22Rv1 (cell line): ENCODE measurements around the gene BDH1.
A peak's percentile ranks its signal among the peaks of the same experiment; 100 is the strongest.
"Not testable (repeated sequence)": the region's sequence is repeated elsewhere in the genome, so short reads cannot be mapped to it uniquely, and the experiment has no call there.

Experiments
- H3K27ac ChIP-seq: fragments of 450-650 bp; 2 replicates; pipeline ENCODE4 v1.5.1; 2017
- CTCF ChIP-seq: fragments of 450-650 bp; IDR thresholded peaks from 2 replicates; pipeline ENCODE4 v1.5.1; 2017; ENCODE audit warnings: mild to moderate bottlenecking
- ZFX ChIP-seq: fragments of 450-650 bp; IDR thresholded peaks from 2 replicates; pipeline ENCODE4 v1.6.1; 2017; ENCODE audit warnings: antibody characterized with exemption, borderline replicate concordance

Gene BDH1

GRCh38 chr3:197595470-197596185, 39.9 kb upstream of the BDH1 start:
- TF ChIP-seq CTCF (no peak), ZFX (no peak)
- no peak overlapping the region for H3K27ac ChIP-seq

- H3K27ac ChIP-seq, result no peak overlapping the region
- TF ChIP-seq ZFX (no peak), CTCF (no peak)
These were observed 37.2 kb upstream of the BDH1 start for GRCh38 chr3:197593046-197593380.

- TF ChIP-seq ZFX (no peak), CTCF (no peak)
- H3K27ac ChIP-seq, result no peak overlapping the region
These were observed 36.7 kb upstream of the BDH1 start for GRCh38 chr3:197592361-197593045.

GRCh38 chr3:197591816-197592215, 36.0 kb upstream of the BDH1 start:
- H3K27ac ChIP-seq, result no peak overlapping the region
- TF ChIP-seq ZFX (no peak), CTCF (no peak)

GRCh38 chr3:197590313-197590962, 34.7 kb upstream of the BDH1 start:
- peak overlapping the region; percentile 53 for H3K27ac ChIP-seq
- TF ChIP-seq ZFX, result no peak
- TF ChIP-seq CTCF, result no peak

GRCh38 chr3:197589545-197589944, 33.8 kb upstream of the BDH1 start:
- no peak overlapping the region for H3K27ac ChIP-seq
- no peak for TF ChIP-seq CTCF
- TF ChIP-seq ZFX, result no peak

- not testable (repeated sequence) for H3K27ac ChIP-seq
These were observed 31.0 kb upstream of the BDH1 start for GRCh38 chr3:197586768-197587167.
